ENCODE measurements around the gene USP24.
"Not testable (repeated sequence)": the region's sequence is repeated elsewhere in the genome, so short reads cannot be mapped to it uniquely, and the experiment has no call there.

The USP24 gene

DNA sequence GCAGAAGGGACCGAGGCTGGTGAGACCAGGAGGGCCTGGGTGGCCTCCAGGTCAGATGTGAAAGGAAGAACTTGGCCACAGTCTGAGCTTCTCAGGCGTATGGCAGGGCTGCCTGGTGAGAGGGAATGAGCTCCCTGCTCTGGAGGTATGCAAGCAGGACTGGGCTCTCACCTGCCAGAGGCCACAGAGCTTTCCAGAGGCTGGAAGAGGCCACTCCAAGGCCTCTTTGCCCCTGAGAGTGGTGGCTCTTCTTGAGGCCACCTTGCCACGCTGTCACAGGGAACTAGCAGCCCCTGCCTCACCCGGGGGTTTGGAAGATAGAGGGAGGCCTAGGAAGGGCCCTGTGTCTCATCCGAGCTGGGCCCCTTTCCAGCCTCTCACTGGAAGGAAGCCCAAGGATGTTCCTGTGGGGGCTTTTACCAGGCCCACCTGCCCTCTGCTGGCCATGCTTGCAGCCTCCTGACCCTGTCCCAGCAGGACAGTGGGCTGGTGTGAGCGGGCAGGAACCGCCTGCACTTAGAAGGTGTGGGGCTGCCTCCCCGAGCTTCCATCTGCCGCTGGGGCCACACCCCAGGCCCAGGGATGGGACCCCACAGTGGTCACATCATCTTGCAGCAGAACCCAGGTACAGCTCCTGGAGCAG lies 165.8 kb downstream of the USP24 start:
- no peak for DNase-seq

DNA sequence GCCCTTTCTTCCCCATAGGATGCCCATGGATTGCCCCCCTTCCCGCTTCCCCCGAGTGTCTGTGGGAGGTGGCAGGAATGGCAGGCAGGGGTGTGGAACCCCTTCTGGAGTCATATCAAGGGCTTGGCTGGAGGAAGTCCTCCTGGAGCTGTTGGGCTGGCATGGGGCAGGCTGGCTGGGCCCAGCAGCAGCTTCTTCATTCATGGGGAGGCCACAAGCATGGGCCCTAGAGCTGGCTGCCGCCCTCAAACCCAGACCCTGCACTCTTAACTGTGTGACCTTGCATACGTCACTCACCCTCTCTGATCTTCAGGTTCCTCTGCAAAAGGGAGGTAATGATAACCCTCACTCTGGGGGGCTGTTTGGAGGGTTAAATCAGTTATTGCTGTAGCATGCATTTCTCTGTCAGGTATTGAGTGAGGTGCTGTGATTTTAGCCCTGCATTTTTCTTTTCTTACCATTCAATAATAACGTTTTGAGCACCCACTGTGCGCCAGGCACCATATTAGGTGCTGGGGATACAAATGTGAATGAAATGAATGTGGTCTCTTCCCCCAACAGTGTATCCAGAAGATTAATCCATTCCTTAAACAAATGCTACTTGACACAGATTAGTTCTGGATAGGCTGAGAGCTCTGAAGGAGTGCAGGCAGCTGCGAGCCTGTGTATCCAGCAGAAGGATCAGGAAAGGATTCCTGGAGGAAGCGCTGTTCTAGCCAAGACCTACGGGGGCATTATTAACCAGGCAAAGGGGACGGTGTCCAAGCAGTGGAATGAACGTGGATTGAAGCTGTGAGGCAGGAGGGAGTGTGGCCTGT lies 166.5 kb downstream of the USP24 start:
- DNase-seq = no peak

DNA sequence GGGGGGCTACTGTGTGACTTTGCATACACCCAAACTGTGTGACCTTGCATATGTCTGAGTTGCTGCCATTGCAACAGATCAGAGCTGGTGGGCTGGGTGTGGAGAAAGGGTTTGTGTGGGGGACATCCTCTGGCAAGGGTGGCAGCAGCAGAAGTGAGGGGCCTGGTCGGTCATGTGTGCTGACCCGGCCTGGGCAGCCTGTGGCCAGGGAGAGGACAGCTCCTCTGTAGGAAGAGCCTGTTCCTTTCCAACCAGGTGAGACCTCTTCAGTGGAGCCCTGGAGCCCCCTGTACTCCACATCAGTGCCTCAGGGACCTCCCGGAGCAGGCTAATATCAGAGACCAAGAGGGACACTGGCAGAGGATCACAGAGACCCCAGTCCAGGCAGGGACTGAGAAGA lies 167.6 kb downstream of the USP24 start:
- no peak for DNase-seq

DNA sequence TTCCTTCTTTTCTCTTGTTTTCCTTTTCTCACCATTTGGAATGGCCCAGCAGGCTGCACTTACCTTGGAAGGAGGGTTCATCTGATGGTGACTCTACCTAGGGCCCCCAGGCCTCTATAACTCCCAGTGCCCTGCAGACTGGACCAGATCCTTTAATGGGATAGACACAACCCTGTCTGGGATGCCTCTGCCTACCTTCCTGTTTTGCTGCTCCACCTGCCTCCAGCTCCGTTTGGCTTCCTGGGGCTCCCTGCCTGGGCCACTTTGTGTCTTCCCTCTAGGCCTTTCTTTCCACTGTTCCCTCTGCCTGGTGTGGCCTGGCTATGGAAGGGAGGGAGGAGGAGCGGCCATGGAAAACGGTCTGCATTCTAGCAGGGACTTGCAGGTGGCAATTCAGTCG lies 168.3 kb downstream of the USP24 start:
- no peak for DNase-seq

DNA sequence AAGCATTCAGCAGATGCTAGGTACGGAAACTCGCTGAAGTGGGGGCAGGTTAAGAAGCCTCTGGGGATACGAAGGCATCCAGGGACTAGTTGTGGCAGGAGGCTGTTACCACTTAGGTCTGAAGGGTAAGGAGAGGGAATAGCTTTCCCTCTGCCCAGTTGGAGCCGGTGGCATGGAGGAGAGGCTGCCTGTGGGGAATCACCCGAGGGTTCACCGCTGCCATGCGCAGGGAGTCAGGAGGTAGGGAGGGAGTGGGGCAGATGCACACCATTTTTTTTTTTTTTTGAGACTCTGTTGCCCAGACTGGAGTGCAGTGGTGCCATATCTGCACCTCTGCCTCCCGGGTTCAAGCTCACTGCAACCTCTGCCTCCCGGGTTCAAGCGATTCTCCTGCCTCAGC lies 169.7 kb downstream of the USP24 start:
- no peak for DNase-seq

DNA sequence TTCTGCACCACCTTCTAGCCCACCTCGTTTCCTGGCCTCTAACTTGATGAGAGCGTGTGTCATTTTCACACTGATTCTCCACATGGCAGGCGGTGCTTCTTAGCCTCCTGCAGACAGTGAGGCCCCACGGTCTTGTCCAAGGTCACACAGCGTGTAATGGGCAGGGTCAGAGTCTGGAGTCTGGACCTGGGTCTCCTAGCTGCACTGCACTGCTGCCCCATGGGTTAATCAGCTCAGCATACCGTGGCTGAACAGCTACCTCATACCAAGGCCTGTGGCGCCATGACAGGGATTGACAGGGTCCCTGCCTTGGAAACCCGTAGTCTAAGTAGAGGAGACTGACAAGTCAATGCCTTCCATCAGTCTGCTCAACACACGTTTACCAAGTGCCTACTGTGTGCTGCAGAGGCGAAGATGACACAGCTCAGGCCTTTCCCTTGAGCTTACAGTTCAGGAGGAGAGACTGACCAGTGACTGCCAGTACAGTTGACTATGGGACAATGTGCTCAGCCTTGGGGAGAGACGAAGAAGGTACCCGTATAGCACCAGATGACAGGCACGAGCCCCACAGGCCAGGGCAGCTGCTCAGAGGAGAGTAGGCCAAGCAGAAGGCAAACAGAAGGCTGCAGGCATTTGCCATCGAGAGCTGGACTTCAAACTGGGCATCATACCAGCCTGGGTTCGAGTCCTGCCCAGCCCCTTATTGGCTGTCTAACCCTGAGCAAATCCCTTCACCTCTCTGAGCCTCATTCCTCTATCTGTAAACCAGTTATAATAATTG lies 170.4 kb downstream of the USP24 start:
- no peak for DNase-seq

DNA sequence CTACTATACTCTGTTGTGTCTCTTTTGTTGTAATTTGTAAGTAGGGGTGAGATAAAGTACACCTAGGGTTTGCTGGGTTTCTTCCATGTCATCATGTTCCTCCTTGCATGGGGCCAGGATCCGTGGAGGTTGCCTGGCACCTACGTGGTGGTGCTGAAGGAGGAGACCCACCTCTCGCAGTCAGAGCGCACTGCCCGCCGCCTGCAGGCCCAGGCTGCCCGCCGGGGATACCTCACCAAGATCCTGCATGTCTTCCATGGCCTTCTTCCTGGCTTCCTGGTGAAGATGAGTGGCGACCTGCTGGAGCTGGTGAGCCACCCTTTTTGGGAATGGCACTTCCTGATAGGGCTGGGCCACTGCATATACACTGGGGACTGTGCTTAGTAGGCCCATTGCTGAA lies 171.4 kb downstream of the USP24 start:
- no peak for DNase-seq

DNA sequence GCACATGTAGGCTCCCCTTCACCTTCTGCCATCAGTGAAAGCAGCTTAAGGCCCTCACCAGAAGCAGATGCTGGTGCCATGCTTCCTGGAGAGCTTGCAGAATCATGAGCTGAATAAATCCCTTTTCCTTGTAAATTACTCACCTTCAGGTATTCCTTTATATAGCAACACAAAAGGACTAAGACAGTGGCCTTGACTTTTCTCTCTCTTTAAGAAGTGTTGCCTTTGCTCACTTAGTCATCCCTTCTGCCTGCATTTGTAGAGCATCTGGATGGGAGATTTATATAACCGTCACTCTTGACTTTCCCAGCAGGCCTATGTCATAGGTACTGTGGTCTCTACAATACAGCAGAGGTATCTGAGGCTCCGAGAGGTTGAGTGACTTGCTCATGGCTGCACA lies 172.2 kb downstream of the USP24 start:
- DNase-seq = no peak

DNA sequence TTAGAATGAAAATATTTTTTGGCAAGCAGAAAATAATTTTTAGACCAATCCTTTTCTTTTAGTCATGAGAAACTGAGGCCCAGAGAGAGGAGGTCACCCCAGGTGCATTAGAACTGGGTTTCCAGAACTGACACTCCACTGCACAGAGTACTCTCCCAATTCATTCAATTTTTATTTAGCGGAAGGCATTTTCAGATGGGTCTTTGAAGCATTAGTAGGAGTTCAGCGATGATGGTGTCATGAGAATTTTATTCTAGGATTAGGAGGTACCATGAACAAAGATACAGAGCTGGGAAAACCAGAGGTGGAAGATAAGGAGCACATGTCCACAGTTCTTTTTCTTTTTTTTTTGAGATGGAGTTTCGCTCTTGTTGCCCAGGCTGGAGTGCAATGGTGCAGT lies 173.6 kb downstream of the USP24 start:
- no peak for DNase-seq

DNA sequence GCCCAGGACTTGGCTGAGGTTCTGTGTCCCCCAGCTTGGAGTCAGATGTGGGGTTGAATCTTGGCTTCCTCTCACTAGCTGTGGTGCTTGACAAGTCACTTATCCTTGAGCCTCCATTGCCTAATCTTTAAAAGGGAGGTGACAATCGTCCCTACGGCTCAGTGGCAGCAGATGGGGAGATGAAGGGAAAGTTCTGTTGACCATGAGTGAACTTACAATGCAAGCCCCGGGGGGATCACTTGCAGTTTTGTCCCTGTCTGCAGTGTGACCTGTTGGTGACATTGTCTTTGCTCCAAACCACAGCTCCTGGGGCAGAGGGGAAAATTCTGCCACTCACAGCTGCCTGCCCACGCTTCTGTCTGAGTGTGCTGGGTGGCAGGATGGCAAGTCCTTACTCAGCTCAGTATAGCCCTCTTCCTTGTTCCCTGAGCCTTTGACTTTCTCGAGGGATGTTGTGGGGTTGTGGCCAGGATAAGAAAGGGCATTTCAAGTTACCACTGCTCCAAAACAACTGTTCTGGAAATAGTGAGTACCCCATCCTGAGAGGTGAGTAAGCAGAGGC lies 174.2 kb downstream of the USP24 start:
- no peak for DNase-seq

DNA sequence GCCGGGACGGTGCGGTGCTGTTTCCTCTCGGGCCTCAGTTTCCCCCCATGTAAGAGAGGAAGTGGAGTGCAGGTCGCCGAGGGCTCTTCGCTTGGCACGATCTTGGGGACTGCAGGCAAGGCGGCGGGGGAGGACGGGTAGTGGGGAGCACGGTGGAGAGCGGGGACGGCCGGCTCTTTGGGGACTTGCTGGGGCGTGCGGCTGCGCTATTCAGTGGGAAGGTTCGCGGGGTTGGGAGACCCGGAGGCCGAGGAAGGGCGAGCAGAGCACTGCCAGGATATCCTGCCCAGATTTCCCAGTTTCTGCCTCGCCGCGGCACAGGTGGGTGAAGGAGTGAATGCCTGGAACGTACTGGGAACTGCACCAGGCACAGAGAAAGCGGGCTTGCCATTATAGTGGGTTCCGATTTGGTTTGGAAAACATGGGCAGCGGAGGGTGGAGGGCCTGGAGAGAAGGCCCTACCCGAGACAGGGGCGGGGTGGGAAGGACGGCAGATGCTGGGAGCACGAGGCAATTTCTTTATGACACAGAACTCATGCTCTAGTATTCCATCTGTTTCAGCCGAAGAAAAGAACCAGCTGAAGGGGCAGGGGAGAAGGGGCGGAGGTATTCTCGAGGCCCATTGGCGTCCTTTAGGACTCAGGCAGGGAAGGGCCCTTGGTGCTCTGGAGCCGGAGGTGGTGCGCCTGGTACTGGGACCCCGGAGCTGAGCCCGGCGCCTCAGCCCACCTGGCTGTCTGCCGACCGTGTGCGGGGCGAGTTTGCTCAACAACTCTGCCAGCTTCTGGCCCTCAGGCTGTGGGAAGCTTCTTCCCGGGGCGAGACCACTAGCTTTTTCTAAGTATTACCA lies 174.9 kb downstream of the USP24 start:
- no peak for DNase-seq

DNA sequence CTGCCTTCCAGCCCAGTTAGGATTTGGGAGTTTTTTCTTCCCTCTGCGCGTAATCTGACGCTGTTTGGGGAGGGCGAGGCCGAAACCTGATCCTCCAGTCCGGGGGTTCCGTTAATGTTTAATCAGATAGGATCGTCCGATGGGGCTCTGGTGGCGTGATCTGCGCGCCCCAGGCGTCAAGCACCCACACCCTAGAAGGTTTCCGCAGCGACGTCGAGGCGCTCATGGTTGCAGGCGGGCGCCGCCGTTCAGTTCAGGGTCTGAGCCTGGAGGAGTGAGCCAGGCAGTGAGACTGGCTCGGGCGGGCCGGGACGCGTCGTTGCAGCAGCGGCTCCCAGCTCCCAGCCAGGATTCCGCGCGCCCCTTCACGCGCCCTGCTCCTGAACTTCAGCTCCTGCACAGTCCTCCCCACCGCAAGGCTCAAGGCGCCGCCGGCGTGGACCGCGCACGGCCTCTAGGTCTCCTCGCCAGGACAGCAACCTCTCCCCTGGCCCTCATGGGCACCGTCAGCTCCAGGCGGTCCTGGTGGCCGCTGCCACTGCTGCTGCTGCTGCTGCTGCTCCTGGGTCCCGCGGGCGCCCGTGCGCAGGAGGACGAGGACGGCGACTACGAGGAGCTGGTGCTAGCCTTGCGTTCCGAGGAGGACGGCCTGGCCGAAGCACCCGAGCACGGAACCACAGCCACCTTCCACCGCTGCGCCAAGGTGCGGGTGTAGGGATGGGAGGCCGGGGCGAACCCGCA lies 175.7 kb downstream of the USP24 start, which contains the start of gene PCSK9:
TSS of gene PCSK9 (plus strand) at position 207 of the 741 bp plus-strand sequence. CDS start at position 497, 290 bp downstream.
- peak; percentile 87 for DNase-seq

DNA sequence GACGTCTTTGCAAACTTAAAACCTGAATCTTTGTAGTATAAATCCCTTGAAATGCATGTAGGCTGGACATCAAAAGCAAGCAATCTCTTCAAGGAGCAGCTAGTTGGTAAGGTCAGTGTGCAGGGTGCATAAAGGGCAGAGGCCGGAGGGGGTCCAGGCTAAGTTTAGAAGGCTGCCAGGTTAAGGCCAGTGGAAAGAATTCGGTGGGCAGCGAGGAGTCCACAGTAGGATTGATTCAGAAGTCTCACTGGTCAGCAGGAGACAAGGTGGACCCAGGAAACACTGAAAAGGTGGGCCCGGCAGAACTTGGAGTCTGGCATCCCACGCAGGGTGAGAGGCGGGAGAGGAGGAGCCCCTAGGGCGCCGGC lies 176.2 kb downstream of the USP24 start:
- no peak for DNase-seq

DNA sequence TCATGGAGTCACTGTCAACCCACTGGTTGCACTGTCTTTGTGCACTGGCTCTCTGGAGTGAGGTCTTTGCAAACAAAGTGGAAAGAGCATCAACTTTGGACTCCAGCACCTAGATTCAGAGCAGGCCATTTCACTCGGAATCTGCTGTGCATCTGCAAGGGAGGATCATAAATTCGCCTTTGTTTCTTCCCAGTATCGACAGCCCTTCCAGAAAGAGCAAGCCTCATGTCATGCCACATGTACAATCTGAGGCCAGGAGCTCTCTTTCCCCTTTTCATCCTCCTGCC lies 176.7 kb downstream of the USP24 start:
- no peak for DNase-seq

DNA sequence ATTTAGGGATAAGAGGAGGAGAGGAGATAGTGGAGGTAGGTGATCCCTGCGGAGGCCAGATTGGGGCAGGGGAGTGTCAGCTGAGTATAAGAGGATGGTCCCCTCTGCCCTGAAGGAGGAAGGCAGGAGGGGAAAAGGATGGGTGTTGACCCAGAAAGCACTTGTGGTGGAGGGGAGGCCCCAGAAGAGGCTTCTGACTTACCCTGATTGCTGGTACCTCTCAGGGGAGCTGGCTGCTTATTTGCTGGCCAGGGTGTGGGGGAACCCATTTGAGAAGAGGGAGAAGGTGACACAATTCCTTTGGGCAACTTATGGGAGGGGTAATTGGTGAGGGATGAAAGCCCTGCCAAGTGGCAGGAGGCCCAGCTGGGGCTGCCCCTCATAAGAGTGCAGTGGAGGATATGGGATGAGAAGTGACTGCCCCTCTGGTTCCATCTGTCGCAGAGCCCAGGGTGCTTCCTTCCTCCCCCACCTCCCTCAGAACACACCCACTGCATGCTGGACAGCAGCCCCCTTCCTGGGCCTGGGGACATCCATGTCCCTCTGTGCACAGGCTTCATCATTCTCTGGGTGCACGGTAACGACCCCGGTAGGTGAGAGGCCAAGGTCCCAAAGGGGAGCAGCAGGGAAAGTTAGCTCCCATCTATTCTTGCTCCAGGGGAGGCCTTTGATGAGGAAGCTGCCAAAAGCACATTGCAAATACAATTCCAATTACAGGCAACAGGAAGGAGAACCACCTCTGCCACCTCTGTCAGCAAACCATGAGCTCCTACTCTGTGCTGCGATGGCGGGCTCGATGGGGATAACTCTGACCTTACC lies 177.2 kb downstream of the USP24 start:
- no peak for DNase-seq

DNA sequence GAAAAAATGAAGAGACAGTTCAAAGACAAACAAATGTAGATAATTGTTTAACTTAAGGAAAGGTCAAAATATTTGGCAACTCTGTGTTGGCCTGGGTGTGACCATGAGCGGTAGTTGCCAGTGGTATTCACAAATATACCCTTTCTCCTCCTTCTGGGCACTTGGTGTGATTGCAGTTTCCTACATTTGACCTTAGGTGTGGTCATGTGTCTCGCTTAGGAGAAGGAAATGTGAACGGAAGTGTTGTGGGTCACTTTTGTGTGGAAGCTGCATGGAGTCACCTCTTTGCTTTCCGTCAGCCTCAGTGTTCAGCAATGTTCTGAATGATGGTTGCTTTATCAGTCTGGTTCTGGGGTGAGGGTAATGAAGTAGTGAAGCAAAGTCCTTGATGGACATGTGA lies 179.3 kb downstream of the USP24 start:
- no peak for DNase-seq

DNA sequence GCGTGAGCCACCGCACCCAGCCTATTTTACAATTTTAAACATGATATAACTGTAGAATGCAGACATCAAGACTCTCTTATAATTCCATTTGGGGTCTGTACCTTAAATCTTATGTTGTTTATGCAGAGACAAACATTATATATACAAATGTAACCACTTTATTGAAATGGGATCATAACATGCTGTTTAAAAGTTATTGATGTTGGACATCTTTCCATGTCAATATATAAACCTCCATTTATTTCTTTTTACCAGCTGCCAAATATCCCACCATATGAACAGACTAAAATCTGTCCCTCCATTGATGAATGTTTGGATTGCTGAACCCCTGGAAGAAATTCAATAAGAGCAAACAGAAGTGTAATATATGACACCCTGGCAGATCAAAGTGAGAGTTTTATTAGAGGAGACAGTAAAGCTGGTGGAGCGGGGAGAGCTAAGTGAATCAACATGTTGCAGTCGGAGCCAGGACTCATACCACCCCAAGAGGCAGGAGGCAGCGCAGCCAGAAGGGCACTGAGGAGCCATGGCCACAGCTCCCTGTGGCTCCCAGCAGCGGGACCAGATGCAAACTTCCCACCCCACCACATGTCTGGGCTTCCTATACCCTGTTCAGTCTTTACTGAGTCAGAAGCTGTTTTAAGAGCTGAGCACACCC lies 180.6 kb downstream of the USP24 start:
- DNase-seq = no peak

DNA sequence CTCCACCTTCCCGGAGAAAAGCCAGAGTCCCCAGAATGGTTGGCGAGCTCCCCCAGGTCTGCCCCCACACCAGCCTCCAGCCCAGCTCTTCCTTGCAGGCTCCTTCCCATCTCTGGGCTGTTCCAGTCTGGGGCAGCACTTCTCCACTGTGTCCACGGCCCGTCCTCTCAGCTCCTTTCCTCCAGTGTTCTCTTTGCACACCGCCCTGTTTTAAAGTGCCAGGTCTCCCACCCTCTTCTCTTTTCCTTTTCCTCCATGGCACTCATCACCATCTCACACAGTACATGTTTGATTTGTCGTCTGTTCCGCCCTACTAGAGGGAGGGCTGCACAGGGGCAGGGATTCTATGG lies 181.9 kb downstream of the USP24 start:
- no peak for DNase-seq

DNA sequence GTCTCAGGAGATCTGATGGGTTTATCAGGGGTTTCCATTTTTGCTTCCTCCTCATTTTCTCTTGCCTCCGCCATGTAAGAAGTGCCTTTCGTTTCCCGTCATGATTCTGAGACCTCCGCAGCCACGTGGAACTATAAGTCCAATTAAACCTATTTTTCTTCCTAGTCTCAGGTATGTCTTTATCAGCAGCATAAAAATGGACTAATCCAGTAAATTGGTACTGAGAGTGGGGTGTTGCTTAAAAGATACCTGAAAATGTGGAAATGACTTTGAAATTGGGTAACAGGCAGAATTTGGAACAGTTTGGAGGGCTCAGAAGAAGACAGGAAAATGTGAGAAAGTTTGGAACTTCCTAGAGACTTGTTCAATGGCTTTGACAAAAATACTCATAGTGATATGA lies 184.1 kb downstream of the USP24 start:
- not testable (repeated sequence) for DNase-seq

DNA sequence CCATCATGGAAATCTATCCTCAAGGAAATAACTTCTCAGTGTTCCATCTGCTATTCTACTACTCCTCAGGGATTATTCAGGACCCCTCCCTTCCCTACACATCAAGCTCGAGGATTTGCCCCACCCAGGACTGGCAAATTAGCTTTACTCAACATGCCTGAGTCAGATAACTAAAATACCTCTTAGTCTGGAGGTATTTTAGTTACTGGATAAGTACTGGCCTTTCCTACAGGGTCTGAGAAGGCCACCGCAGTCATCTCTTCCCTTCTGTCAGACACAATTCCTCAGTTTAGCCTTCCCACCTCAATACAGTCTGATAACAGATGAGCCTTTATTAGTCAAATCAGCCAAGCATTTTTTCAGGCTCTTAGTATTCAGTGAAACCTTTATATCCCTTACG lies 188.5 kb downstream of the USP24 start:
- DNase-seq = not testable (repeated sequence)

DNA sequence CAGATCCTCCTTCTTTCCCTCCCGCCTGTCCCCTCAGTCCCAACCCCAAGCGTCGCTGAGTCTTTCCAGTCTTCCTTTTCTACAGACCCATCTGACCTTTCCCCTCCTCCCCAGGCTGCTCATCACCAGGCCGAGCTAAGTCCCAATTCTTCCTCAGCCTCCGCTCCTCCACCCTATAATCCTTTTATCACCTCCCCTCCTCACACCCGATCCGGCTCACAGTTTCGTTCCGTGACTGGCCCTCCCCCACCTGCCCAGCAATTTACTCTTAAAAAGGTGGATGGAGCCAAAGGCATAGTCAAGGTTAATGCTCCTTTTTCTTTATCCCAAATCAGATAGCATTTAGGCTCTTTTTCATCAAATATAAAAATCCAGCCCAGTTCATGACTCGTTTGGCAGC lies 191.0 kb downstream of the USP24 start:
- not testable (repeated sequence) for DNase-seq

All from islet precursor cell (in vitro differentiated cells).